C4-2B (cell line): ENCODE measurements around the gene BSN.

Experiments used
- CTCF ChIP-seq: fragments of 450-650 bp; conservative IDR thresholded peaks from 2 replicates; pipeline ENCODE4 v1.5.1; 2017; ENCODE audit warnings: mild to moderate bottlenecking
- ZFX ChIP-seq: fragments of 450-650 bp; IDR thresholded peaks from 2 replicates; pipeline ENCODE4 v1.6.1; 2017

- TF ChIP-seq CTCF, result no peak
- no peak for TF ChIP-seq ZFX
These were observed 73.4 kb downstream of the BSN start for GRCh38 chr3:49627634-49628033.
